Activated CD8-positive, alpha-beta memory T cell treated with anti-CD3 and anti-CD28 coated beads, Interleukin-2, amount 10 ng/mL, durations not matched to agents 7 days and 5 days (primary cell): Measurements from ENCODE around the gene MPIG6B. TPM values are rescaled to one million over a fixed set of nuclear protein-coding genes. Genes with fewer than 3 reads are reported as not detected.

ENCODE experiments used
- ATAC-seq: fragments of 150-1000 bp; cut with Tn5 transposase; one replicate; pipeline ENCODE4 v1.10.0; 2021; ENCODE audit warnings: moderate library complexity
- CTCF ChIA-PET: fragments of 350-600 bp; sonication (Branson Sonifier 250); formaldehyde crosslinking; loops from one replicate; lab custom pipeline; 2021; ENCODE audit warnings: antibody characterized with exemption; lab: Charles Lee
- DNase-seq: peaks from one replicate; pipeline ENCODE4 v3.0.0-alpha.2; 2020
- H3K27ac Mint-ChIP-seq: one replicate; pipeline ENCODE4 v1.8.0; 2021; ENCODE audit warnings: mild to moderate bottlenecking, mixed read lengths
- H3K27me3 Mint-ChIP-seq: one replicate; pipeline ENCODE4 v1.8.0; 2021; ENCODE audit warnings: mixed read lengths
- H3K36me3 Mint-ChIP-seq: one replicate; pipeline ENCODE4 v1.8.0; 2021; ENCODE audit warnings: mild to moderate bottlenecking, mixed read lengths
- H3K4me1 Mint-ChIP-seq: one replicate; pipeline ENCODE4 v1.8.0; 2021; ENCODE audit warnings: mixed read lengths
- H3K4me3 Mint-ChIP-seq: one replicate; pipeline ENCODE4 v1.8.0; 2021; ENCODE audit warnings: mild to moderate bottlenecking, moderate library complexity, mixed read lengths
- H3K9me3 Mint-ChIP-seq: one replicate; pipeline ENCODE4 v1.8.0; 2022; ENCODE audit warnings: low read depth, mixed read lengths
- total RNA-seq, 2 experiments: library from RNA; stranded (reverse); gene quantifications; one replicate each; pipeline ENCODE4 v1.2.3, GENCODE V29; 2021

The MPIG6B gene
- total RNA-seq, 2 experiments from 2014 or later, result 0.20 to 0.33 TPM

DNA sequence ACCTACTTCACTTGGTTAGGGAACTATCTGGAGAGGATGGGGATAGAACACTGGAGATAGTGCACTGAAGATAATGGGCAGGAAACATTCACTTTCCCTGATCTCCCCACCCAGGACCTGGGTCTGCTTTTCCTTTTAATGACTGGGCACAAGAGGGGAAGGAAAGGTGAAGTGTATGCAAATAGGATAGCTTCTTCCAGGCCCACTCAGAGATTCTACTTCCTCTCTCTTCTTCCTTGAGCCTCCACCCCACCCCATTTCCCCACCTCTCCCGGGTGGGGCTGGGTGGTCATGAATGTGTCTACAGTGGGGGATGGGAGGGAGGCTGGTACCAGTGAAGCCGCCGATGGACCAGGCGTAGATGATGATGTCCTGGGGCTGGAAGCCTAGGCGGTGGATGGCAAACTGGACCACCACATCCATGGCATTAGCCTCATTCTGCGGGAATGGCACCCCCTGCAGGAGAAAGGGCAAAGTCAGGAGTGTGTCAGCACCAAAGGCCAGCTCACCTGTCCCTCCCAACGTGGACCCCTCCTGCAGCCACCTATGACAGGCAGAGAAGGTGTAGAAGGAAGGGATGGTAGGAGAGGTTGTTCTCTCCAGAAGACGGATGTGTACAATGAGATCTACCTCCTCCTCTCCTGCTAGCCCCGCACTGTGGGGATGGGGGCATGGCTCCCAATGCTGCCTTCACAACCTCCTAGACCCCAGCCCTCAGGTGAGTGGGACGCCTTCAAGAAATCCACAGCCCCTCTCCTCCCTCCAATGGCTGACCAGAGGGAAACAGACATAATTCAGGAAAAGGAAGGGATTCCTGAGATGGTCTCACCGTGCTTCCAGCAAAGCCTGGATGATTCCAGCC lies 33.7 kb upstream of the MPIG6B start:
- CTCF ChIA-PET, result interaction anchor here (1.4 to 2.1 kb wide), 2 partner anchors 8 to 67 kb away, joined by 3 to 6 read pairs; partner anchors contain the start of gene LY6G5C
- Mint-ChIP-seq H3K36me3 (peaks cover 14% of the 10 kb centered on the region), H3K9me3 (no peaks in the 10 kb centered on the region), H3K27ac (no peak overlapping the region), H3K4me1 (no peaks in the 10 kb centered on the region), H3K27me3 (no peaks in the 10 kb centered on the region), H3K4me3 (no peak overlapping the region)
- DNase-seq (no peak), ATAC-seq (peak; percentile 53)

DNA sequence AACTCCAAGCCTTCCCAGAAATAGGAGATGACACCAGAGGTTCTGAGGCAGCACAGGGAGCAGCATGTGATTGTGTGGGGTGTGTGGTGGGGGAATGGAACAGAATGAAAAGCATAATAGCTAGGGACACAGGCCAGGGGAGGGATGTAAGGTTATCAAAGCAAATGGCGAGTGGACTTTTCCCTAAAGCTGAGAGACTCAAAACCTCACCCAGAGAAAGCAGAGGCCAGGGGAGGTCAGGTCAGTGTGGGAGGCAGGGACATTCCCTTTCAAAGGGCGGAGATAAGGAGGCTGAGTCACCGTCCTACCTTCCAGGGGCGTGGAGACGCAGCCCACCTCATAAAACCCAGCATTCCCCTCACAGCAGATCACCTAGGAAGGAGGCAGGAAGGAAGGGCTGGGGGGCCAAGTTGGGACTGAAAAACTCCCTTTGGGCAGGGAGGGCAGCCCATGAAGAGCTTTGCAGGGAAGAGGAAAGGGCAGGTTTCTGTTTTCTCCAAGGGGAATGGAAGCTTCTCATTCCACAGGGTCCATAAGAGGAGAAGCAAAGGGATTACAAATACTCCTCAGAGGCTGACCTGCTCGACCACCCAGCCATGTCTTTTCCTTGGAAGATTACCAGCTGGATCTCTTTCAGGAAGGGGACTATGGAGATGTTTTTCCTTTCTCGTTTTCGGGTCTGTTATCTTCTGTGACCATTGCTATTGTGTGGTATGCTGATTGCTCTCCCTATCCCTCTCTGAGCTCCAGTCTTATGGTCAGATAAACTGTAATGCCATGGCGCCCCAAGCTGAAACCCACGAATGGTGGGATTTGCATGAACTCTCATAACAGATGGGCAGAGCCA lies 32.7 kb upstream of the MPIG6B start:
- H3K9me3 Mint-ChIP-seq, result no peaks in the 10 kb centered on the region
- DNase-seq (no peak), ATAC-seq (no peak)
- no peaks in the 10 kb centered on the region for H3K27me3 Mint-ChIP-seq
- no peak overlapping the region for H3K27ac Mint-ChIP-seq
- no peaks in the 10 kb centered on the region for H3K4me1 Mint-ChIP-seq
- H3K36me3 Mint-ChIP-seq, result peaks cover 18% of the 10 kb centered on the region
- H3K4me3 Mint-ChIP-seq, result no peak overlapping the region
- CTCF ChIA-PET, result interaction anchor here (1.0 to 2.1 kb wide), 3 partner anchors 9 to 101 kb away, joined by 3 to 6 read pairs (median 4); partner anchors contain the start of gene LY6G5C

DNA sequence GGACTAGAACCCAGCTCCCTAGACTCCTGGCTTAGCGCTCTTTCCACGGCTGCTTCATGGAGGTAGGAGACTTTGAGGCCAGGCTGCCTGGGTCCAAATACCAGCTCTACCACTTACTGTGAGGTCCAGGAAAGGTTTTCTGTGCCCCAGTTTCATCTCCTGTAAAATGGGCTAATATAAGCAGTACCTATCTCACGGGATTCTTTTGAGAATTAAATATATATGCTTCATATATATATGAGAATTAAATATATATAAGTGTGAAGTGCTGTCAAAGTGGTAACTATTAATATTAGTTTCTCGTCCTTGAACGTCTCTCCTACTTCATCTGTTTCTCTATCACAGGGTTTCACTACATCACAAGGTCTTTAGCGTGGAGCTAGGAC lies 32.1 kb upstream of the MPIG6B start:
- Mint-ChIP-seq H3K4me1 (no peaks in the 10 kb centered on the region), H3K36me3 (peaks cover 18% of the 10 kb centered on the region), H3K27me3 (no peaks in the 10 kb centered on the region), H3K4me3 (no peak overlapping the region), H3K9me3 (no peaks in the 10 kb centered on the region), H3K27ac (no peak overlapping the region)
- ATAC-seq (no peak), DNase-seq (no peak)
- CTCF ChIA-PET, result interaction anchor here (1.0 to 2.1 kb wide), 2 partner anchors 10 to 100 kb away, joined by 4 to 6 read pairs; partner anchors contain the start of gene LY6G5C

DNA sequence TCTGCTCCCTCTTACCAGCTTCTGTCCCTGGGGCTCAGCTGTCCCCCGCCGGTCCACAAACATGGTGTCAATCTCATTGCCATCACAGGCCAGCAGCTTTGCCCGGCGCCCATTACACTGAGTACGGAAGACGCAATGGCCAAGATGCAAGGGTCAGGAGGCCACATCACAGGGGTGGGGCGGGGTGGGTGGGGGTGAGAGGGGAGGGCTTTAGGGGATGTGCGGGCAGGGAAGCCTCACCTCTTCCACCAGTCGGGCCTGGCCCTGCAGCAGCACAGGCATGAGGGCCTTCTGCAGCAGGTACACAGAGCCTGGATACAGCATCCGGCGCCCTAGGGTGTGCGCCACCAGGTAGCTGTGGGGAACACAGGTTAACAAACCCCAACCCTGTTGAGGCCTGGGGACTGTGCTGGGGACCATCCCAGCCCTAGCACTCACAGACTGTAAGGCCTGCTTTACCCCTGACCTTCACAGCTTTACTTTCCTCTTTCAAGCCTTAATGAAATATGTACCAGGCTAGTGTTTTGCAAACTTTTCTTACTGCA lies 31.5 kb upstream of the MPIG6B start:
- peaks cover 20% of the 10 kb centered on the region for H3K36me3 Mint-ChIP-seq
- H3K9me3 Mint-ChIP-seq, result no peaks in the 10 kb centered on the region
- no peak for ATAC-seq
- H3K27me3 Mint-ChIP-seq, result no peaks in the 10 kb centered on the region
- no peaks in the 10 kb centered on the region for H3K4me1 Mint-ChIP-seq
- DNase-seq, result no peak
- H3K4me3 Mint-ChIP-seq, result no peak overlapping the region
- no peak overlapping the region for H3K27ac Mint-ChIP-seq
- CTCF ChIA-PET, result interaction anchor here (1.0 to 2.1 kb wide), 3 partner anchors 10 to 100 kb away, joined by 3 to 6 read pairs (median 4); partner anchors contain the start of gene LY6G5C

DNA sequence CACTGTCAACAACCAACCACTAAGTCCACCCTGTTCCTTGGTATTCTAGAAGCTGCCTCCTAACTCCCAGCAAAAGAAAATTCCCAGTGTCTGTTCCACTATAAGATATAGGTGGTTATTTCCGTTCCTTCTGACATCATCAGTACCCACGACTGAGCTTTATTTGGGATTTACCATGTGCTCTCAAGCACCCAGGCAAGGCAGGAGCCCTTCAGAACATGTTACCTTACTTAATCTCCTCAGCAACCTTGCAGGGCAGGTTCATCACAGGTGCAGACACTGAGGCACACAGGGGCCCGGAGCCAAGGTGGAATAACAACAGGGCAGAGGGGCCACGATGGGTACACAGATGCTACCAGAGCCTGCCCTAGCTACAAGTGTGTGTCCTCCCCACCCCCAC lies 30.8 kb upstream of the MPIG6B start:
- Mint-ChIP-seq H3K9me3 (no peaks in the 10 kb centered on the region), H3K4me3 (no peak overlapping the region), H3K27me3 (no peaks in the 10 kb centered on the region), H3K36me3 (peaks cover 25% of the 10 kb centered on the region), H3K4me1 (peaks cover 1% of the 10 kb centered on the region), H3K27ac (no peak overlapping the region)
- no peak for DNase-seq
- ATAC-seq, result no peak
- CTCF ChIA-PET, result interaction anchor here (0.6 to 1.5 kb wide), 2 partner anchors 19 to 138 kb away, joined by 3 read pairs; no protein-coding TSS in a partner anchor

DNA sequence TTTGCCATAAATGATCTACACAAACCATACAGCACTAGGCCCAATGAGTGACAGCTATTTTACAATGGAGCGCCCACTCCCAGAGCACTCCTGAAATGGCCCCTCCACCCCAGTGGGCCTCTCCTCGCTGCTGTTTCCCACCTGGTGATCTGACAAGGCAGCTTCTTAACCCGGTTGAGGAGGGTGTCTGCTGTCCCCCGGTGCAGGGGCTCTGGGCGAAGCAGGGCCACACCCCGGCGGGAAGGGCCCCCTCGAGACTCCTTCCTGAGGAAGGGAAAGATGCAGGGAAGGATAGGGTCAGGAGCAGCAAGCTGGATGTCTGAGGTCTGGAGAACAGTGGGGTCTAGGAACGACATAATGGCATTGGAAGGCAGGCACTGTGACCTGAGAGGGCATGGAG lies 30.3 kb upstream of the MPIG6B start:
- peaks cover 26% of the 10 kb centered on the region for H3K36me3 Mint-ChIP-seq

DNA sequence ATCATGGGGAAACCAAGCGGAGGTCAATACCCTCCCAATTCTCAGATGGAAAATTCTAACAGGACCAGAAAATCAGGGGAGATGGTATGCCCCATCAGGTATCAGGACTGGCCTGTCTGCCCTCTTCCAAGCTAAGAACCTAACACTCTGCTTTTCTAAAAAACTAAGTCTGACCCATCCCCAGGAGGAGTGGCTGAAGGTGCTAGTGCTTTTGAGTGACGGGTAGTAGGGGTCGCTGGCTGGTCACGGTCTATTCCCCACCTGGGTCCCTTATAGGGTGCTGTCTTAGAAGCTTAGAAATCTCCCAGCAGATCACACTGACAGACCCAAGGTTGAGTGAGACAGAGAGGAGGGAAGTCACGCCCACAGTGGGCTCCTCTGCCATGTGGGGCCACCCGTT lies 29.6 kb upstream of the MPIG6B start:
- Mint-ChIP-seq H3K36me3 (peaks cover 28% of the 10 kb centered on the region), H3K9me3 (no peaks in the 10 kb centered on the region), H3K27me3 (no peaks in the 10 kb centered on the region), H3K4me1 (peaks cover 8% of the 10 kb centered on the region), H3K4me3 (no peak overlapping the region), H3K27ac (no peak overlapping the region)
- ATAC-seq (no peak), DNase-seq (no peak)
- CTCF ChIA-PET, result interaction anchor here (1.2 to 1.6 kb wide), 2 partner anchors 10 to 45 kb away, joined by 3 to 4 read pairs; partner anchors contain the start of gene ABHD16A

More for the DNA sequence above, 30.3 kb upstream of the MPIG6B start:
- ATAC-seq, result no peak
- CTCF ChIA-PET, result interaction anchor here (0.6 to 1.6 kb wide), 3 partner anchors 11 to 137 kb away, joined by 3 to 4 read pairs (median 3); partner anchors contain the start of gene ABHD16A
- Mint-ChIP-seq H3K4me3 (no peak overlapping the region), H3K9me3 (no peaks in the 10 kb centered on the region), H3K27ac (no peak overlapping the region), H3K4me1 (peaks cover 6% of the 10 kb centered on the region), H3K27me3 (no peaks in the 10 kb centered on the region)
- no peak for DNase-seq

DNA sequence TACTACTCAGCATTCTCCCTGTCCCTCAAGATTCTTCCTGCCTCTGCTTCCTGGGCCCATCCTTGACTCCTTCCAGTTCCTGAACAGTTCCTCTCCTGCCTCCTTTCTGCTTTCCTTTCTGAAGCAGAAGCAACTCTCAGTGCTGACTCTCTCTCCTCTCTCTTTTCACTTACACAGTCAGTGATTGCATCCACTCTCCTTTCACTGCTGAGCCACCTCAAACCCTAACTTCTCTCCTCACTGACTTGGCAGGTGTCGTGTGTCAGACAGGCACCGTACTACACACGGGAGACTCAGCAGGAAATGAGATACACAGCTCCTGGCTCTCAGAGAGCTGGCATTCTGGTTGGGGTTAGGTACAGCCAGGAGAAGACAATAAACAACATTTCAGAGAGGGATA lies 25.6 kb upstream of the MPIG6B start:
- ATAC-seq (peak; percentile 37), DNase-seq (no peak)
- Mint-ChIP-seq H3K27ac (peak overlapping the region; percentile 69), H3K4me1 (peaks cover 31% of the 10 kb centered on the region), H3K27me3 (no peaks in the 10 kb centered on the region), H3K36me3 (peaks cover 30% of the 10 kb centered on the region), H3K9me3 (no peaks in the 10 kb centered on the region), H3K4me3 (no peak overlapping the region)
- CTCF ChIA-PET, result no interaction called here

DNA sequence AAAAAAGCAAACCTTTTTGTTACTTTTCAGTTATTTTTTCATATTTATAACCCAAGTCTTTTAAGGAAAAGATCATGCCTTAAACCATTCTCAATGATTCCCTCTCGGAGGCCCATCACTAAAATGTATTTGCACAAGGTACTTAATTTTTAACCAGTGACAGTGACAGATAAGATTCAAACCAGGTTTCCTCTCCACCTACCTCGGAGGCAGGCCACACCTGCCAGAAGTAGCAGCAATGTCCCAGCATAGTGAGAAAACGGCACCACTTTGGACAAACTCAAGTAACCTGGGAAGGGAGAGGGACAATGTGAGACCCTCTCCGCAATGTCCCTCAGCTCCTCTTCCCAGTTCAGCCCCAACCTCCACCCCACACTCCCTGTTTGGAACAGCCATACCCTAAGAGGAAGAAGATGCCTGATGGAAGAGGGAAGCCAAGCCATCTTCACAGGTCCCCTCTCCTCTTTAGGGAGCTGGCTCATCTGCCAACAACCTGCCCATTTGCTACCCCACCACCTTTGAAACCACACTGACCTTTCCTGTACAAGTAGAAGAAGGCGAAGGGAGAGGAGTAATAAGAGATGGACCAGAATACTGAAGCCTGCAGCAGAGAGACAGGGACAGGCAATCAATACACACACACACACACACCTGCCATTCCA lies 22.3 kb upstream of the MPIG6B start:
- H3K4me1 Mint-ChIP-seq, result peaks cover 39% of the 10 kb centered on the region
- H3K36me3 Mint-ChIP-seq, result peaks cover 25% of the 10 kb centered on the region
- no peaks in the 10 kb centered on the region for H3K27me3 Mint-ChIP-seq
- DNase-seq (no peak), ATAC-seq (no peak)
- H3K4me3 Mint-ChIP-seq, result peak overlapping the region; percentile 19
- CTCF ChIA-PET, result interaction anchor here (1.6 kb wide), 1 partner anchor 20 kb away, joined by 4 read pairs; the partner anchor contains the start of gene LY6G5C
- H3K27ac Mint-ChIP-seq, result peak overlapping the region; percentile 50
- H3K9me3 Mint-ChIP-seq, result no peaks in the 10 kb centered on the region

DNA sequence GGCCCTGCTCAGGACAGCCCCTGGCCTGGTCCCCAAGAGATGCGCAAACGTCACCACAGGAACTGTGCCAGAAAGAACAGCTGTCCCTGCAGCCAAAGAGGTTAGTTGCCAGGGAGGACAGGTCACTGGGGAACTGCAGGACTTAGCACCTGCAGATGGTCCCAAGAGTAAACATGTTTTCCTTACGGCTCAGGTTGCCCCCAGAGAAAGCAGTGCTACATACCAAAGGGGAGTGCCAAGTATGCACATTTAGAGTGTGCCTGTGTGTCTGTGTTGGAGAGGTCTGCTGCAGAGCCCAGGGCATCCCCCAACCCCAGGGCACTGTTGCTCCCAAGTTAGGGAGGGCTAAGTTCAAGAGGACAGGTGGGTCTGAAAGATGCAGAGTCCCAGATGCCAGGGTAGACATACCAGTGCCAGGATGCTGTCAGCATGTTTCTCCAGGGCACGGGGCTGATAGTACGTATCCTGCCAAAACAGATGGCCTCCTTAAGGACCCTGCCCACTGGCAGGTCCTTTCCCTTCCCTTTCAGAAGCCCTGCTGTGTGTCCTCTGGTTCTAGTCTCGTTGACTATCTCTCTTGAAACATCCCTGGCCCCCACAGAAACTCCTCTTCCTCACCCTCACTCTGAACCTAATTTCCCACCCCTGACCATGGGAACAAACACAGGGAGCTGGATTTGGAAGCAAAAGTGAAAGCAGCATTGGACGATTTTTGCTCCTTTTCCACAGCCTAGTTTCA lies 21.3 kb upstream of the MPIG6B start:
- DNase-seq, result no peak
- H3K27ac Mint-ChIP-seq, result peak overlapping the region; percentile 98
- peak overlapping the region; percentile 100 for H3K4me3 Mint-ChIP-seq
- H3K9me3 Mint-ChIP-seq, result no peaks in the 10 kb centered on the region
- H3K4me1 Mint-ChIP-seq, result peaks cover 39% of the 10 kb centered on the region
- no peak for ATAC-seq
- peaks cover 21% of the 10 kb centered on the region for H3K36me3 Mint-ChIP-seq
- CTCF ChIA-PET, result interaction anchor here (1.0 to 3.3 kb wide), 4 partner anchors 21 to 128 kb away, joined by 4 to 15 read pairs (median 5); partner anchors contain the start of genes CLIC1 and LY6G5C
- no peaks in the 10 kb centered on the region for H3K27me3 Mint-ChIP-seq

DNA sequence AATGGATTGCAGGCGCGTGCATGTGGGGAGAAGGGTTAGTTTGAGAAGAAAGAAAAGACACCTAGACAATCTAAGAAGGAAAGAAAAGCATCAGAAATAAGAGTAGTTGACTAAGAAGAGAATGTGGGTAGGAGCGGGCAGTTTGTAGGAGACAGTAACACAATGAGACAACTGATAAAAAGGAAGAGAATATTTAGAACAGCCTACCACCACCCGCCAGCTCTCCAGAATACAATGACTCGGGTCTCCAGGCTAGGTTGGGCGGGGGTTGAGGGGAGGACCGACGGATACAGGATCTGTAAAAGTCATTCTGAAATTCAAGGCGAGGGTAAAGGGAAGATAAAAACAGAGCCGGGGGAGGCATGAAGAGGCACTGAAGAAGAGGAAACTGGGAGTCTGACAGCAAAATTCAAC lies 20.8 kb upstream of the MPIG6B start:
- DNase-seq, result no peak
- peak overlapping the region; percentile 98 for H3K27ac Mint-ChIP-seq
- H3K4me3 Mint-ChIP-seq, result peak overlapping the region; percentile 100
- H3K9me3 Mint-ChIP-seq, result no peaks in the 10 kb centered on the region
- peaks cover 15% of the 10 kb centered on the region for H3K36me3 Mint-ChIP-seq
- no peak for ATAC-seq
- H3K27me3 Mint-ChIP-seq, result no peaks in the 10 kb centered on the region
- CTCF ChIA-PET, result interaction anchor here (1.0 to 3.3 kb wide), 8 partner anchors 9 to 161 kb away, joined by 3 to 15 read pairs (median 5); partner anchors contain the start of genes CLIC1, DDX39B and LY6G5C
- peaks cover 37% of the 10 kb centered on the region for H3K4me1 Mint-ChIP-seq
